Right renal pelvis (tissue), 4 donors: ENCODE data around the gene SEMA4F. TPM values are rescaled to one million over a fixed set of nuclear protein-coding genes. Genes with fewer than 3 reads are reported as not detected.

ENCODE experiments used
- DNase-seq, 4 donors: peaks; one replicate each; pipeline ENCODE4 v3.0.0-alpha.2; 2013; ENCODE audit warnings: low read depth in 4 of 4, low spot score in 3 of 4, missing footprints in 1 of 4
- polyA plus RNA-seq, 4 donors: library from polyadenylated mRNA; unstranded; fragments of 120-200 nt; gene quantifications; one replicate each; pipeline ENCODE4 v1.2.1, GENCODE V29; 2013; ENCODE audit not compliant: insufficient read length in 4 of 4

The SEMA4F gene
- polyA plus RNA-seq, 4 donors, result 6.7 to 8.1 (median 7.6) TPM

GRCh38 chr2:74704216-74704615 lies 50.2 kb downstream of the SEMA4F start:
- DNase-seq, result no peak

- DNase-seq, result no peak
Observed at GRCh38 chr2:74706741-74707140, 52.7 kb downstream of the SEMA4F start.

GRCh38 chr2:74707837-74708236 lies 53.8 kb downstream of the SEMA4F start:
- no peak for DNase-seq

- DNase-seq, result no peak
Observed at GRCh38 chr2:74708296-74708695, 54.2 kb downstream of the SEMA4F start.

- no peak for DNase-seq
Observed at GRCh38 chr2:74708883-74709282, 54.8 kb downstream of the SEMA4F start.

- DNase-seq, result no peak
Observed at GRCh38 chr2:74712223-74713053, 58.4 kb downstream of the SEMA4F start.

- no peak for DNase-seq
Observed at GRCh38 chr2:74714691-74715080, 60.6 kb downstream of the SEMA4F start.

GRCh38 chr2:74715081-74715791 lies 61.2 kb downstream of the SEMA4F start:
- peak; percentile 53 to 80 (median 70) for DNase-seq

- no peak for DNase-seq
Observed at GRCh38 chr2:74715880-74716279, 61.8 kb downstream of the SEMA4F start.

- no peak for DNase-seq
Observed at GRCh38 chr2:74719066-74719465, 65.0 kb downstream of the SEMA4F start.

GRCh38 chr2:74721316-74721715 lies 67.3 kb downstream of the SEMA4F start:
- DNase-seq, result no peak

- no peak for DNase-seq
Observed at GRCh38 chr2:74724496-74724895, 70.4 kb downstream of the SEMA4F start.

GRCh38 chr2:74725287-74725686 lies 71.2 kb downstream of the SEMA4F start:
- no peak for DNase-seq

- no peak for DNase-seq
Observed at GRCh38 chr2:74728842-74729241, 74.8 kb downstream of the SEMA4F start.

GRCh38 chr2:74730530-74730929 lies 76.5 kb downstream of the SEMA4F start:
- no peak for DNase-seq

Other genes with a start within 250 kb of the SEMA4F start
- 1 to 10 TPM; 5.0 to 9.5 (median 7.2) TPM for gene C2orf81, start 232.6 kb upstream of the SEMA4F start, polyA plus RNA-seq
- 10 to 100 TPM; 36.7 to 44.2 (median 40.9) TPM for gene WDR54, start 232.5 kb upstream of the SEMA4F start, polyA plus RNA-seq
- 10 to 100 TPM; 62.1 to 79.9 (median 66.2) TPM for gene RTKN, start 212.3 kb upstream of the SEMA4F start, polyA plus RNA-seq
- gene INO80B, start 199.2 kb upstream of the SEMA4F start, polyA plus RNA-seq, result 10 to 100 TPM; 20.2 to 29.5 (median 24.5) TPM
- 100 to 1,000 TPM in 3 of 4 donors, 10 to 100 TPM in 1; 94.9 to 132 (median 109) TPM for gene WBP1, start 195.8 kb upstream of the SEMA4F start, polyA plus RNA-seq
- gene MOGS, start 188.9 kb upstream of the SEMA4F start, polyA plus RNA-seq, result 10 to 100 TPM; 47.9 to 58.5 (median 53.1) TPM
- 10 to 100 TPM; 36.6 to 67.9 (median 44.6) TPM for gene MRPL53, start 181.6 kb upstream of the SEMA4F start, polyA plus RNA-seq
- gene CCDC142, start 171.2 kb upstream of the SEMA4F start, polyA plus RNA-seq, result 10 to 100 TPM in 2 of 4 donors, 1 to 10 TPM in 2; 8.0 to 12.1 (median 10.1) TPM
- gene TTC31, start 171.2 kb upstream of the SEMA4F start, polyA plus RNA-seq, result 10 to 100 TPM; 27.5 to 32.6 (median 31.2) TPM
- gene LBX2, start 154.6 kb upstream of the SEMA4F start, polyA plus RNA-seq, result 1 to 10 TPM; 1.9 to 4.0 (median 3.2) TPM
- gene PCGF1, start 146.6 kb upstream of the SEMA4F start, polyA plus RNA-seq, result 10 to 100 TPM; 23.7 to 30.3 (median 25.8) TPM
- gene TLX2, start 139.8 kb upstream of the SEMA4F start, polyA plus RNA-seq, result under 1 TPM in 1 of 4 donors, not detected in 3; 0.26 TPM
- gene DQX1, start 128.0 kb upstream of the SEMA4F start, polyA plus RNA-seq, result under 1 TPM; 0.19 to 0.56 (median 0.53) TPM
- 100 to 1,000 TPM in 3 of 4 donors, 10 to 100 TPM in 1; 95.8 to 113 (median 110) TPM for gene AUP1, start 124.5 kb upstream of the SEMA4F start, polyA plus RNA-seq
- gene HTRA2, start 124.3 kb upstream of the SEMA4F start, polyA plus RNA-seq, result 10 to 100 TPM; 33.8 to 39.3 (median 37.6) TPM
- 10 to 100 TPM in 3 of 4 donors, 1 to 10 TPM in 1; 9.2 to 11.3 (median 10.4) TPM for gene LOXL3, start 100.3 kb upstream of the SEMA4F start, polyA plus RNA-seq
- gene DOK1, start 99.5 kb upstream of the SEMA4F start, polyA plus RNA-seq, result 10 to 100 TPM in 1 of 4 donors, 1 to 10 TPM in 3; 7.8 to 10.2 (median 8.7) TPM
- 1 to 10 TPM in 2 of 4 donors, under 1 TPM in 2; 0.40 to 1.5 (median 1.0) TPM for gene M1AP, start 5.9 kb upstream of the SEMA4F start, polyA plus RNA-seq
- gene HK2, start 179.9 kb downstream of the SEMA4F start, polyA plus RNA-seq, result 10 to 100 TPM; 10.3 to 13.6 (median 11.6) TPM